GM20000 (cell line): ENCODE results near the gene GRB2.
"Not testable (repeated sequence)": the region's sequence is repeated elsewhere in the genome, so short reads cannot be mapped to it uniquely, and the experiment has no call there.

ENCODE experiments used
- DNase-seq: peaks from one replicate; pipeline ENCODE4 v3.0.0; 2012; ENCODE audit warnings: low spot score
- TF ChIP-seq, protein P1 (sequence below): IDR thresholded peaks from 2 replicates; pipeline ENCODE4 v1.5.1; 2012; ENCODE audit warnings: mild to moderate bottlenecking, control low read depth; ENCODE audit errors: extremely low read depth, missing control alignments

Gene GRB2

DNA sequence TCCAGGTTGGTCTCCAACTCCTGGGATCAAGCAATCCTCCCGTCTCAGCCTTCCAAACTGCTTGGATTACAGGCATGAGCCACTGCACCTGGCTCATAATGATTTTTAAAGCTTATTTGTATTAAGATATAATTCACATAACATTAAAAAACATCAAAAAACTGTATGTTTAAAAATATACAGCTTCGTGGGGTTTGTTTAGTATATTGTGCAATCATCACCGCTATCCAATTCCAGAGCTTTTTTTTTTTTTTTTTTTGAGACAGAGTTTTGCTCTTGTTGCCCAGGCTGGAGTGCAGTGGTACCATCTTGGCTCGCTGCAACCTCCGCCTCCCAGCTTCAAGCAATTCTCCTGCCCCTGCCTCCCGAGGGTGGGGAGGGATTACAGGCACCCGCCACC, 105.2 kb downstream of the GRB2 start:
- DNase-seq: no peak
- TF ChIP-seq, protein P1, sequence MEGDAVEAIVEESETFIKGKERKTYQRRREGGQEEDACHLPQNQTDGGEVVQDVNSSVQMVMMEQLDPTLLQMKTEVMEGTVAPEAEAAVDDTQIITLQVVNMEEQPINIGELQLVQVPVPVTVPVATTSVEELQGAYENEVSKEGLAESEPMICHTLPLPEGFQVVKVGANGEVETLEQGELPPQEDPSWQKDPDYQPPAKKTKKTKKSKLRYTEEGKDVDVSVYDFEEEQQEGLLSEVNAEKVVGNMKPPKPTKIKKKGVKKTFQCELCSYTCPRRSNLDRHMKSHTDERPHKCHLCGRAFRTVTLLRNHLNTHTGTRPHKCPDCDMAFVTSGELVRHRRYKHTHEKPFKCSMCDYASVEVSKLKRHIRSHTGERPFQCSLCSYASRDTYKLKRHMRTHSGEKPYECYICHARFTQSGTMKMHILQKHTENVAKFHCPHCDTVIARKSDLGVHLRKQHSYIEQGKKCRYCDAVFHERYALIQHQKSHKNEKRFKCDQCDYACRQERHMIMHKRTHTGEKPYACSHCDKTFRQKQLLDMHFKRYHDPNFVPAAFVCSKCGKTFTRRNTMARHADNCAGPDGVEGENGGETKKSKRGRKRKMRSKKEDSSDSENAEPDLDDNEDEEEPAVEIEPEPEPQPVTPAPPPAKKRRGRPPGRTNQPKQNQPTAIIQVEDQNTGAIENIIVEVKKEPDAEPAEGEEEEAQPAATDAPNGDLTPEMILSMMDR: no peak

DNA sequence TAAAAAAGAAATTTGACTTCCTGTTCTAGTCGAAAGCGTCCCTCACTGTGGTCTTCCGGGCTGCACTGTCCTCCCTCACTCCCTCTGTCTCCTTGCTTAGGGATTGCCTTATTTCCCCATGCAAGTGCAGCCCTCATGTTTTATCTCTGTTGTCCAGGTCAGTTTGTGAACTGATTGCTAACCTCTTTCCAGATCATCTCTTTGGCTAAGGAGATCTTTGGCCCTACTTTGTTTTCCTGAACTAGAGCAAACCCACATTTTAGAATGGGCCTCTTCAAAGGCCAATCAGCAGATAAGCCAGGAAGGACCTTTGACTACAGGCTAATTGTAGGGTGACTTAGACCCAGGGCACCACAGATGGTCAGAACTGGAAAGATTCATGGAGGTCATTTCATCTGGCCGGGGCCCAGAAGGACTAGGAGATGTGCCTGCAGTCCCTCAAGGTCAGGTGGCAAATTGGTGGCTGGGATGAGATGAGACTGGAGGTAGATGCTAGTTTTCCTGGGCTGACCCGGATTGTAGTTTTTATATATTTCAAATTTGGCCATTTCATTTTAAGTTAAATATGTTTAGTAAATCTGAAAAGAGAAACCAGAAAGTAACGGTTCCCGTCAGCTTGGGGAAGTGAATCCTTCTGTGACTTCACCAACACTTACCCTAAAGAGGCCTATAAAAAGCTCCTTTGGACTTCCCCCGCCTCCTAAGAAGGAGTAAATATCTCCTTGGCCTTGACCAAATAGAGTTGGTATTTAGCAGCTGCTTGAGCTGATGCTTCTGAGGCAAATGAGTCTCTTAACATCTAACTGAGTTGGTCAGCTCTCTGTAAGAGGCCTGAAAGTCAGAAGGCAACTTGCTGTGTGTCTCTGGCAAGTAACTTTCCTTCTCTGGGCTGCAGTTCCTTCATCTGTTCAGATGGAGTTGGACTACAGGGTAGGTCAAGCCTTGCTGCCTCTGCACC, 110.0 kb downstream of the GRB2 start:
- TF ChIP-seq, protein P1: no peak
- DNase-seq: peak; percentile 65

DNA sequence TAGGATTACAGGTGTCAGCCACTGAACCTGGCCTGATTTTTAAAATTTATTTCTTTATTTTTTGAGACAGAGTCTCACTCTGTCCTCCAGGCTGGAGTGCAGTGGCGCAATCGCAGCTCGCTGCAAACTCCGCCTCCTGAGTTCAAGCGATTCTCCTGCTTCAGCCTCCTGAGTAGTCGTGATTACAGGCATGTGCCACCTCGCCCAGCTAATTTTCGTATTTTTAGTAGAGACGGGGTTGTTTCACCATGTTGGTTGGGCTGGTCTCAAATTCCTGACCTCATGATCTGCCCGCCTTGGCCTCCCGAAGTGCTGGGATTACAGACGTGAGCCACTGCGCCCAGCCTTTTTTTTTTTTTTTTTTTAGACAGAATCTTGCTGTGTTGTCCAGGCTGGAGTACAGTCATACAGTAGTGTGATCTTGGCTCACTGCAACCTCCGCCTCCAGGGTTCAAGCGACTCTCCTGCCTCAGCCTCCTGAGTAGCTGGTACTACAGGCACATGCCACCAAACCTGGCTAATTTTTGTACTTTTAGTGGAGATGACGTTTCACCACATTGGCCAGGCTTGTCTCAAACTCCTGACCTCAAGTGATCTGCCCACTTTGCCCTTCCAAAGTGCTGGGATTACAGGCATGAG, 112.5 kb downstream of the GRB2 start:
- DNase-seq: not testable (repeated sequence)

DNA sequence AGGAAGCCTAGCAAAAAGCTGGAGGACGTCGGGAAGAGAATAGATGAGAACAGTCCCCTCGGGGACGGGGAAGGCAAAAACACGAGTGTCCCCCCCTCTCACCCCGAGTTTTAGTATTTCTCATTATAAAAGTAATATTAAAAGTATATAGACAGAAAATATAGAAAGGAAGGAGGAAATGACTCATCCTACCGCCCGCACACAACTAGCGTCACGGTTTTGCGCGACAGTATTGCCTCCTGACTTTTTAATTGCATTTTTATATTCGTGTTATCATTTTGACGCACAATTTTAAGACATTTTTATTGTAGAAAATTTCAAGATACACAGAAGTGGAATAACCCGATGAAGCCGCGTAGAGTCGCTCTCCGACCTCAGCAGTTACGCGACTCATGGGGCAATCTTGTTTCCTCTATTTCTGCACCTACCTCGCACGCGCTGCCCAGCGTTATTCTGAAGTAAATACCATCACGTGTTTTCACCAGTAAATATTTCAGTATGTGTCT, 115.6 kb downstream of the GRB2 start:
- DNase-seq: no peak
- TF ChIP-seq, protein P1: no peak

DNA sequence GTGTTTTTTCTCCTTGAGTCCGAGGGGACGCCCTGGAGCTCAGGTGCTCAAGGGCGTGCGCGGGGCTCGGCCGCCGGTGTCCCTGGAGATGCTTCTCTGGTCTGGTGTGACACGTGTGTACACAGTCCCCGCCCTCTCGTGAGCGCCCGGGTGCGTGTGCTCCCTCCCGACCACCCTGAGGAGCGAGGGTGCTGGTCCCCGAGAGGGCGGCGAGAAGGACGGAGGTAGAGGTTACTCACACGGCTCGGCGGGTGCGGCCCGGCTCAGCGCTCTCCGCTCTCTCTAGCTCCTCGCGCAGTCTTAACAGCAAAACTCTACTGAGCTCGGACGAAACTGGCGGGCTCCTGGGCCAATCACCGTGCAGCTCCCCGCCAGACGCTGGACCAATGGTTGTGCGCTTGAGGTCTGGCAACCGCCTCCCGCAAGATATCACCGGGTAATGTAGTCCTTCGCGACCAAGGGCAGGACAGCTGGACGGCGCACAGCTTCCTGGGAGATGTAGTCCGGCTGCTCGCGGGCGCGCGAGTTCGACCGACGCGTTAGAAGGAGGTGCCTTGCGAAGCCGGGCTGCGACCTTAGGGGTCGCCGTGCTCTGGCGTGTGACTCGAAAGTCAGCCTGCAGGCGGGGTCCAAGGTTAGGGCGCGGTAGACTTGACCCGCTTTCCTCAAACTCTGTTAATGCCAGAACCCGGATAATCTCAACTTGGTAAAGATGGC, 116.2 kb downstream of the GRB2 start, which contains the start of gene SLC25A19:
Gene SLC25A19, minus strand, starts transcription at position 319 of the 717 bp plus-strand sequence. CDS start 2,669 bp downstream, outside the sequence.
- DNase-seq: peak; percentile 91
- TF ChIP-seq, protein P1: peak; percentile 44

DNA sequence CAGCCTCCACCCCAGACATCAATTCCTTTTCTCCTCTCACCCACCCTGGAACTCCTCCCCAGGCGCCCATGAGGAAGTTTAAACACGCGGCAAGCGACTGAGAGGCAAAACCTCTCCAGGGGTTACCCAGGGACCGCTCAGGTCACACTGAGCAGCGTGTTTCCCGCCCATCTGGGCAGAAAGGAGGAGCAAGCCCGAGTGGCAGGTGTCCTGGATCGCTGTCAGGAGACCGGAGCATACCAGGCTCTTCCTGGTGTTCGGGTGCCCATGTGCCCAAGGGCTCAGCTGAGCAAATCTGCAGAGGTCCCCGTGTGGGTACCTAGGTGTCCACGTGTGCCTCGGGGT, 116.7 kb downstream of the GRB2 start:
- TF ChIP-seq, protein P1: no peak
- DNase-seq: no peak

DNA sequence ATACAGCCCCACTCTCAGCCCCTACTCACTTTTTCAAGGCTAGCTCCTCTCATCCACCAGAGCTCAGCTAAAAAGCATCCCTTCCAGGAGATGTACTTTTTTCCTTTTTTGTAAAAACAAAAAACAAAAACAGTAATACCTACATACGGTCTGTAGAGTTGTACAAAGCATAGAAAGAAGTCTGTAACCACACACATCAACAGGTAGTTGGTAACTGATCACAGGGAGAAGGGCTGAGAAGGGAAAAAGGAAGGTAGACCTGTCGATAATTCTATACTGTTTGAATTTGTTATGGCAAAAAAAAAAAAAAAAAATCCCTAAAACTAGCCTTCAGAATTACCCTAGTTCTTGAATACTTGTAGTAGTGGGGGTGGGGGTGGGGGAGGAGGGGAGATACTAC, 117.1 kb downstream of the GRB2 start:
- no peak for DNase-seq
- TF ChIP-seq, protein P1: no peak
